Stimulated activated CD8-positive, alpha-beta memory T cell treated with anti-CD3 and anti-CD28 coated beads, Interleukin-15, amount 100 ng/mL, for 4 hours (primary cell): ENCODE measurements around the gene HDAC9.
"Not testable (repeated sequence)": the region's sequence is repeated elsewhere in the genome, so short reads cannot be mapped to it uniquely, and the experiment has no call there.

Experiments
- DNase-seq, 2 donors: peaks; one replicate each; pipeline ENCODE4 v3.0.0-alpha.2; 2020; ENCODE audit warnings: low read depth in 2 of 2

The HDAC9 gene

GRCh38 chr7:18896343-18896975, 400.9 kb downstream of the HDAC9 start:
- no peak for DNase-seq

- DNase-seq = no peak
These were observed 404.7 kb downstream of the HDAC9 start for GRCh38 chr7:18900236-18900635.

GRCh38 chr7:18900803-18901202, 405.3 kb downstream of the HDAC9 start:
- DNase-seq = no peak

- DNase-seq = no peak
These were observed 405.8 kb downstream of the HDAC9 start for GRCh38 chr7:18901351-18901750.

- DNase-seq = no peak
These were observed 406.5 kb downstream of the HDAC9 start for GRCh38 chr7:18901982-18902421.

GRCh38 chr7:18902892-18903291, 407.3 kb downstream of the HDAC9 start:
- DNase-seq = no peak

- no peak for DNase-seq
These were observed 408.1 kb downstream of the HDAC9 start for GRCh38 chr7:18903695-18904094.

GRCh38 chr7:18905316-18905943, 409.9 kb downstream of the HDAC9 start:
- DNase-seq = no peak

GRCh38 chr7:18906901-18907300, 411.4 kb downstream of the HDAC9 start:
- DNase-seq = no peak

- DNase-seq = no peak
These were observed 417.6 kb downstream of the HDAC9 start for GRCh38 chr7:18913106-18913505.

GRCh38 chr7:18916826-18917225, 421.3 kb downstream of the HDAC9 start:
- no peak for DNase-seq

- DNase-seq = no peak
These were observed 431.6 kb downstream of the HDAC9 start for GRCh38 chr7:18927134-18927533.

- no peak for DNase-seq
These were observed 440.7 kb downstream of the HDAC9 start for GRCh38 chr7:18936265-18936664.

GRCh38 chr7:18939771-18940592, 444.4 kb downstream of the HDAC9 start:
- DNase-seq = no peak

GRCh38 chr7:18940593-18941134, 445.1 kb downstream of the HDAC9 start:
- no peak for DNase-seq

- DNase-seq = no peak
These were observed 445.7 kb downstream of the HDAC9 start for GRCh38 chr7:18941207-18941606.

GRCh38 chr7:18948521-18948920, 453.0 kb downstream of the HDAC9 start:
- DNase-seq = no peak

- DNase-seq = no peak
These were observed 457.3 kb downstream of the HDAC9 start for GRCh38 chr7:18952846-18953245.

GRCh38 chr7:18958627-18959026, 463.1 kb downstream of the HDAC9 start:
- no peak for DNase-seq

GRCh38 chr7:18960725-18961124, 465.2 kb downstream of the HDAC9 start:
- no peak for DNase-seq

GRCh38 chr7:18962031-18962430, 466.5 kb downstream of the HDAC9 start:
- DNase-seq = no peak

- no peak for DNase-seq
These were observed 470.1 kb downstream of the HDAC9 start for GRCh38 chr7:18965657-18966056.

GRCh38 chr7:18967755-18968154, 472.2 kb downstream of the HDAC9 start:
- not testable (repeated sequence) for DNase-seq
